Measurements from ENCODE around the gene RAET1G.

- TF ChIP-seq, protein P1, sequence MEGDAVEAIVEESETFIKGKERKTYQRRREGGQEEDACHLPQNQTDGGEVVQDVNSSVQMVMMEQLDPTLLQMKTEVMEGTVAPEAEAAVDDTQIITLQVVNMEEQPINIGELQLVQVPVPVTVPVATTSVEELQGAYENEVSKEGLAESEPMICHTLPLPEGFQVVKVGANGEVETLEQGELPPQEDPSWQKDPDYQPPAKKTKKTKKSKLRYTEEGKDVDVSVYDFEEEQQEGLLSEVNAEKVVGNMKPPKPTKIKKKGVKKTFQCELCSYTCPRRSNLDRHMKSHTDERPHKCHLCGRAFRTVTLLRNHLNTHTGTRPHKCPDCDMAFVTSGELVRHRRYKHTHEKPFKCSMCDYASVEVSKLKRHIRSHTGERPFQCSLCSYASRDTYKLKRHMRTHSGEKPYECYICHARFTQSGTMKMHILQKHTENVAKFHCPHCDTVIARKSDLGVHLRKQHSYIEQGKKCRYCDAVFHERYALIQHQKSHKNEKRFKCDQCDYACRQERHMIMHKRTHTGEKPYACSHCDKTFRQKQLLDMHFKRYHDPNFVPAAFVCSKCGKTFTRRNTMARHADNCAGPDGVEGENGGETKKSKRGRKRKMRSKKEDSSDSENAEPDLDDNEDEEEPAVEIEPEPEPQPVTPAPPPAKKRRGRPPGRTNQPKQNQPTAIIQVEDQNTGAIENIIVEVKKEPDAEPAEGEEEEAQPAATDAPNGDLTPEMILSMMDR (IDR thresholded peaks at IDR 0.05; ENCODE audit: low read depth, low read length) = no peak
- no peak for TF ChIP-seq EZH2phosphoT487 (IDR thresholded peaks at IDR 0.05; ENCODE audit: low read depth)
These were observed 27.5 kb upstream of the RAET1G start for GRCh38 chr6:149950423-149950822.

All from OCI-LY3 (cell line).